HG02943 (cell line): Measurements from ENCODE around the gene ALOX5AP.

Experiments used
- ATAC-seq: cut with Tn5 transposase; IDR thresholded peaks from one replicate; pipeline ENCODE4 v1.9.1; 2021; ENCODE audit warnings: mild to moderate bottlenecking, low read depth, moderate library complexity; ENCODE audit not compliant: unreplicated experiment

The ALOX5AP gene

DNA sequence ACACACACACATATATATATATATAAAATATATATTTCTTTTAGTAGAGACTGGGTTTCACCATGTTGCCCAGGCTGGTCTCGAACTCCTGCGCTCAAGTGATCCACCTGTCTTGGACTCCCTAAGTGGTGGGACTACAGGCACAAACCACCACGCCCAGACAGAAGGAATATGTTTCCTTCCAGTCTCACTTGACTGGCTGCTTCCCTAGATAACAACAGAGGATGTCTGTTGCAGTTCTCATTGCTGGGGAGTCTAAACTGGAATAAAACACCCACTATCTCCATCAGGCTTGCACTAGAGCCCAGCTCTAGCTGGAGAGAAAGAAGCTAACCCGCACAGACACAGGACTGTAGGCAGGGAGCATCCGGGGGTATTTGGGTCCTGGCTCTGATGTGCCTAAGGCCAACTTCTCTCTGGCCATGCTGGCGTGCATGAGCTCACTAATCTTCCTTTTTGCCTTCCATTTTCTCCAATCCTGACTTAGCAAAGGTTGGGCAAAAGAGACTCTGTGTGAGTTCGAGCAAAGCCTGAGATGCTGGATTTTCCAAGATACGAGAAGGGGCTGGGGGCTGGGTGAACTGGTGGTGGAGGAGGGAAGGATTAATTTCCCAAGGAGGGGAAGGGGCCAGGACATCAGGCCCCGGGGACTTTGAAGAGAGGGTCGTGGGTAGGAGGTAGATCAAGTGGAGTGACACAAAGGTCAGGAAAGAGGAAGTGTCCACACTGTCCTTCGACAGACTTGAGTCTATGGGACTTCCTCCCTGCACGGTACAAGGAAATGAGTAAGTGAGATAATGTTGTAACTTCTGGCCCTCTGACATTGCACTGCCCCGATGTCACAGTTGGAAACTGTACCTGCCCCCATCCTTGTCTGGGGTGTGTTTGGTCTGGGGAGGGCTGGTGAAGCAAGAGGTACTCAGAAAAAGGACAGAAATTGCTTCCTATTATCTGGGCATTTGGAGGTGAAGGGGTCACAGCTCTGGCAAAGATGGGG, 22.5 kb upstream of the ALOX5AP start:
- ATAC-seq: no peak

DNA sequence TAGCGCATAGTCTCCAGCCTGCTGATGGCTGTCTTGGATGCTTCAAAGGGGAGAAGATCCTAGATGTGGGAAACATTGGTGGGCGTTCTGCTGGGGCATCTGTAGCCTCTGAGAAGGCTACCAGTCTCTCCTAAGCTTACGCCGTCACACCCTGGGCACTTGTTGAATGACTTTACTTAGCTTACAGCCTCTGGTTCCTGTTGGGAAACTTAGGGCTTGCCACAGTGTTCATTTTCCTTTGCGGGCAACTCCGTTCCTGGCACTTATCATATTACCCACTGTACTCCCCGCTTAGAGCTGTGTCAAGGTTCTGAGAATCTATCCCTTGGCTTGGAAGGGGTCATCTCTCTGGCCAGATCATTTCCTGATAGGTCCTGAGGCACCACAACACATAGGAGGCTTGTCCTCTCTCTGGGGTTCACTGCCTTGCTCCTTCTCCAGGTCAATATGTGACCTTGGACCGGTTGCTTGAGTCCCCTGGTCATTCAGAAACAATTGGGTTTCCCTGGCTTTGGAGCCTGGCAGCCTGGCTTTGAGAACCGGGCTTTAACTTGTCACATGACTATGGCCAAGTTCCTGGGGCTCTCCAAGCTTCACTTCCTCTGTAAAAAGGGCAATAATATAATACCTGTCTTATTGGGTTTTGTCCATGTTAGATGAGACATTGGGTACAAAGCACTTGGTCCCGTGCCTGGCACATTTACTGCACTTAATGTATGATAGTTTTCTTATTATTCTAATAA, 20.5 kb upstream of the ALOX5AP start:
- ATAC-seq: no peak

DNA sequence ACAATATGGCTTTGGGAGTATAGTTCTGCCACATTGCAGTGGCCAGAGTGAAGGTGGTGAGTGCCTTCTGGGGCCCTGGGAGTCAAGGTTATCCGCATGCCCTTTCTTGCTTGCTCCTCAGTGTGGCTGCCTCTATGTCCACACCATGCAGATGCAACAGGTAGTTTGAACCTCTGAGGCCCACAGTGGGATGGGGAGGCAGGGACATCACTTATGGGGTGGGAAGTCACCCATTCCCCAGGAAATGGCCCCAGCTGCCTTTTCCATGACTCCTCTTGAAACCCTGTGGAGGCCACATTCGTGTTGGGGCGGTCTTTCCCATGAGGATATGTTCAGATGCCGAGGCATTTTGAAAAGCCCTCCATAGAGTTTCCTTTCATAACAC, 20.0 kb upstream of the ALOX5AP start:
- ATAC-seq: no peak

DNA sequence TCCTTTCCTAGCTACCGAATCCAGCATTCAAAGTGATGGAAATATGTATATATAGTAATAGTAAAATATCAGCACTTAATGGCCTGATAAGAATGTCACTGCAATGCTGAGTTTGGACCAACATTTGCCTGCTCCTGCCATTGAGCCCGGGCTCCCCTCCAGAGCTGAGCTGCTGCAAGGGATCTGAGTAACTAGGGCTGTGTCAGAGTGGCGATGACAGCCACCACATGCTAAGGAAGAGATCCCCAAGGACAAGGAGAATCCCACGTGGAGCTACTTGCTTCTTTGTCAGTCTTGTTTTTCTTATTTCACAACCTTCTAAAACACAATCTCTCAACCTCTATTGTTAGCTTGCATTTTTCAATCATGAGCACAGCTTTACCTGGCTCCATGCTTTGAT, 19.5 kb upstream of the ALOX5AP start:
- ATAC-seq: no peak

DNA sequence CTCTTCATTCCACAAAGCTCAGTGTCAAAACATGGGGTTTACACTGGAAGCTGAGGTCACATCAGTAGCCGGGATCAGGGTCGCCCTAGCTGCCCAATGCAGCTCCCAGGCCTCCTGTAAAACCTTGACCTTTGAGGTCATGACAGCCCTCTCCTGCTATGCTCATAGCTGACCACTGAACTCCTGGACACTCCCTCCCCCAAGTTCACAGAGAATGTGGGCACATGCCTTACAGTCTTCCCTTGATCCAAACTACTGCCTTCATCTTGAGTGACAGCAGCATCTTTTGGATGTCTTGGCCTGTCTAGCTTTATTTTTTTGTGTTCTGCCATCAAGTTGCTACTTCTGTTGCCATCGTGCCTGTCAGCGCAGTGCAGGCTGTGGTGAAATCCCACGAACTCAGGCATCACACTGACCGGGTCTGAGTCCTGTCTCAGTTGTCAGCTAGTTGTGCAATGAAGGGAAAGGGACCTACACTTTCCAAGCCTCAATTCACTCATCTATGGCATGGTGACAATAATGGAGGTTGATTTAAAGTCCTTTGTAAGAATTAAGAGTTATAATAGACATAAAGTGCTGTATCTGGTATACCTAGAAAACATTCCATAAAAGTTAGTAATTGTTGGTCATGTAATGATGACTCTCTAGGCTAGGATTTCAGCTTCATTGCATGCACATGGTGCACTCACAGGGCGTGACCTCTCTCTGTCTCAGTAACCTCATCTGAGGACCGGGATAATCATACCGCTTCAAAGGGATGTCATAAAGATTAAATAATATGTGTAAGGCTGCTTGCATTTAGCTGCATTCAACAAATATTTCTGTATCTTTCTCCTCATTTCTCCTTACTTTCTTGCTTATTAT, 16.4 kb upstream of the ALOX5AP start:
- no peak for ATAC-seq

DNA sequence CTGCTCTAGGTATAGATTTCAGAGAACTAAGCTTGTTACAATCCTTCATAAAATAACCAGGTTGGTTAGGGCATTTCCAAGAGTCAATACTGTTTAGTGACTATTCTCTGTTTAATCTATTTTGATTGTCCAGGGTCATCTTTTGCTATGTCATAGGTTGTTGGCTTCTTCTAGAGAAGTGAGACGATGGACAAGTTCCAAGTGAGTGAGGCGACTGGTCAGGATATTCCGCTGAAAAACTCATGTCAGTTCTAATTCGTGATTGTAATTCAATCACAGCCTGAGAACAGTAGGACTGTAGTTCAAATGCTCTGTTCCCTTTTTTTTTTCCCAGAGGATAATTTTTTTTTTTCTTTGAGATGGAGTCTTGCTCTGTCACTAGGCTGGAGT, 15.8 kb upstream of the ALOX5AP start:
- no peak for ATAC-seq

DNA sequence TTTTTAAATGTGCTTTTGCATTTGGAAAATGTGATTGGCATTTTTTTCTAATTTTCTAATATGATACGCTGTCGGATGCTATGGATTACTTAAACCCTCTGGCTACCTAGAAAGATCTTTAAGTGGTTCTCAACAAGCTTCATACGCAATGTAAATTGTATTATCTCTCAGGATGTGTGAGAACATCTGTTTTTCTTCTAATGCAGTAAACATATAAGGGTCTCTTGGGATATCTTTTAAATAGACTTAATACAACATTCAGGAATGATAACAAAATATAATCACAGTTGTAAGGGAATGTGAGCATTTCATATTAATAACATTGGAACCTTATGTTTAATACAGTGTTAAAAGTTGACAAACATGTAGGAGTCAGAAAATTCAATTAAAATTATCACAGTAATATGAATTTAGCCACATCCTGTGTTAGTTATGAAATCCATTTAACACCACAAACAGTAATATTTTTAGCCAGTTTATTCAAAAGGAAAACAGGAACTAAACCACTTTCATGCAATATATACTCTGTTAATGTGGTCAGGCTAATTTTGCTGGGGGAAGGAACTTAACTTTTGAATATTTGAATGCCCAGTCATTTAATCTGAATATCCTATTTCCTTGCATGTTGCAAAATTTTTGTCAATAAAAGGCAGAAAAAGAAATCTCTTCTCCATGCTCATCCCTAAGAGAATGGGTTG, 15.0 kb upstream of the ALOX5AP start:
- ATAC-seq: no peak

DNA sequence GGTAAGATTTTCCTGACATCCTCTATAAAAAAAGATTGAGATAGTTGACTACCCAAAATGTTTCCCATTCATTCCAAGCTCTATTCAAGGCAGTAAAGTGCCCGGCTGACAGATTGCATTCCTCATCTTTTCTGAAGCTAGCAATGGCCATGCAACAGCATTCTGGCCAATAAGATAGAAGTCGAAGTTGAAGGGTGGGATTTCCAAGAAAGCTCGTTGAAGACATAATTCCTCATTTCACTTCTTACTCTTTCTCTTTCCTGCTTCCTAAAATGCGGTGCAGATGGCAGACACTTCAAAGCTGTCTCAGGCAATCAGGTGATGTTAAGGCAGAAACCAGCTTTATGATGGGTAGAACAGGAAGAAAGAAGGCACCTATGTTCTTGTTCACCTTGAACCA, 13.4 kb upstream of the ALOX5AP start:
- ATAC-seq: no peak

DNA sequence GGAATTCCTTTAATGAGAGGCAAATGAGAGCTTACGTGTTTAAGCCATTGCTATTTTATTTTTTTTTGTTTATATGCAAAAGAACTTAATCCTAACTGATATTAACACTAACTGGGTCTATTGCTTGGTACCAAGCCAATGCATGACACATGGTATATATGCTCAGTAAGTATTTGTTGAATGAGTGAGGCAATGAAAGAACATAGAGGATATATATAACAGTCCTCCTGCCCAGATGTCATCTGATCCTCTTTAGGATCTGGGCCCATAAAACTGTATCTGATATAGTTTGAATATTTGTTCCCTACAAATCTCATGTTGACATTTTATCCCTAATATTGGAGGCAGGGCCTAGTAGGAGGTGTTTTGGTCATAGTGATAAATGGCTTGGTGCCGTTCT, 13.0 kb upstream of the ALOX5AP start:
- ATAC-seq: no peak

DNA sequence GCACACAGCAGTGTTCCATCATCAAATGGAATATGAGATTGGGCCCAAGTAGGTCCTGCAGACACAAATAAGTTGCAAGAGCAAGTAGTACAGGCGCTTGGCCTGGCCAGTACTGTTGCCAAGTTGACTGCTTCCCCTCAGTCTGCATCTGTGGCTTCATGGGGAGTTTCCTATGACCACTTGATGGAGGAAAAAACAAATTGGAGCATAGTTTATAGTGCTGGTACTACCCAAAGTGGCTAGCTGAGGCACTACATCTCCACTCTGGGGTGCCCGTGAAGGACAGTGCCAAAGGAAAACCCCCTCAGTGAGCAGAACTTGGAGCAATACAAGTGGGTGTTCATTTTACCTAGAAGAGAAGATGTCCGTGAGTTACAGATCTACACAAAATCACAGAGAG, 10.6 kb upstream of the ALOX5AP start:
- ATAC-seq: no peak

DNA sequence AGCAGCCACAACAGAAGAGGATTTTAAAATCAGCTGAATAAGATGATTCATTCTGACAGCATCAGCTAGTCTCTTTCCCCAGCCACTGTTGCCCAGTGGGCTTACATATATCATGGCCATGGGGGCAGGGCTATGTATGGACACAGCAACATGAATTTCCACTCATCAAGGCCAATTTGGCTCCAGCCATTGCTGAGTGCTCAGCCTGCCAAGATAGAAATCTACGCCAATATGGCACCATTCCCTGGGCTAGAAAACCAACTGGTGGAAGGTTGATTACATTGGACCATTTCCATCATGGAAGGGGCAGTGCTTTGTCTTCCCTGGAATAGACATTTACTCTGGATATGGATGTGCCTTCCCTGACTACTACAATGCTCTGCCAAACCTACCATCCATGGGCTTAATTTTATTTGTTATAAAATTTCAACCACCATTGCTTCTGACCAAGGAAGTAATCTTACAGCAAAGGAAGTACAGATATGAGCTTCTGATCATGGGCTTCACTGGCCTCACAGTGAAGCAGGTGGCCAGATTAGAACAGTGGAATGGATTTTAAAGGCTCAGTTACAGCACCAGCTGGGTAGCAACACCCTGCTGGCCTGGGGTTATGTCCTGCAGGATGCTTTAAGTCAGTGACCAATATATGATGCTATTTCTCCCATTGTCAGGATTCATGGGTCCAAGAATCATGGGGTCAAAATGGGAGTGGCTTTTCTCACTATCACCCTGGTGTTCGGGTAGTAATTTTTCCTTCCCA, 9.8 kb upstream of the ALOX5AP start:
- no peak for ATAC-seq

DNA sequence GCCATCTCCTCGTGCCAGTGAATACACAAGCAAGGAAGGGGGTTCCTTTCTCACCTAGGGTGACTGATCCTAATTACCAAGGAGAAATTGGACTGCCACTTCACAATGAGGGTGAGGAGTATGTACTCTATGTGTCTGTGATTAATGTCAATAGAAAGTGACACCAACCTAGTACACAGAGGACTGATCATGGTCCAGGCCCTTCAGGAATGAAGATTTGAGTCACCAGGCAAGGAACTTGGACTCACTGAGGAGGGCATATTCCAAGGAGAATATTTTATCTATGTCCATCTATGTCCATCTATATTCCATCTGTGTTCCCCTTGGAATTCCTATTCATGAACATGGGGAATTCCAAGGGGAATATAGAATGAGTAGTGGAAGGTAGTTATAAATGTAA, 9.2 kb upstream of the ALOX5AP start:
- no peak for ATAC-seq

DNA sequence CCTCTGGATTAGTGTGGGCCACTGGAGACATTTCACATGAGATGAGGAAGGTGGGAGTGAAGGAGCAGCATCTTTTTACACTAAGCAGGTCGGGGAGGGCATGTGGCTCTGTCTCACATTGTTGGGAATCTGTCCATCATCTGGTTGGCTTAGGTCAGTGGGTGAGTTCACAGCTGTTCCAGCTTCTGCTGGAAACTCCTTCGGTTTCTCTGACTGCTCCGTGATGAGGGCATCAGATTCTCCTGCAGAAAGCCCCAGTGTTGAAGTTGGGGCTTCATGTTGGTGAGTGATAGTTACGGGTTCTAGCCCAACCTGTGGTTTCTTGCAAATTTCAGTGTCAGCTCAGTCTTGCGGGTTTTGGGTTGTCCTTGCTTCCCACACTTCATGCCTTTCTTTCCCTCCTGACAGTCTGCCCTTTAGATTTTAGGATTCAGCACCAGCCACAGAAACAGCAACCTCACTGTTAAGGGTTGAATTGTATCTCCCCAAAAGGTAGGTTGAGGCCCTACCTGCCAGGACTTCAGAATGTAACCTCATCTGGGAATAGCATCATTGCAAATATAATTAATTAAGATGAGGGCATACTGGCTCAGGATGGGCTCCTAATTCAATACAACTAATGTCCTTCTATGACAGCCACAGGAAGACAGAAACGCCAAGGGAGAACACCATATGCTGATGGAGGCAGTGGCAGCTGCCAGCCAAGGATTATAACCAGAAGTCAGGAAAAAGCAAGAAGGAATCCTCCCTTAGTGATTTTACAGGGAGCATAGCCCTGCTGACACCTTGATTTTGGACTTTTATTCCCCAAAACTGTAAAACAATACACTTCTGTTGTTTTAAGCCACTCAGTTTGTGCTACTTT, 7.6 kb upstream of the ALOX5AP start:
- ATAC-seq: no peak

DNA sequence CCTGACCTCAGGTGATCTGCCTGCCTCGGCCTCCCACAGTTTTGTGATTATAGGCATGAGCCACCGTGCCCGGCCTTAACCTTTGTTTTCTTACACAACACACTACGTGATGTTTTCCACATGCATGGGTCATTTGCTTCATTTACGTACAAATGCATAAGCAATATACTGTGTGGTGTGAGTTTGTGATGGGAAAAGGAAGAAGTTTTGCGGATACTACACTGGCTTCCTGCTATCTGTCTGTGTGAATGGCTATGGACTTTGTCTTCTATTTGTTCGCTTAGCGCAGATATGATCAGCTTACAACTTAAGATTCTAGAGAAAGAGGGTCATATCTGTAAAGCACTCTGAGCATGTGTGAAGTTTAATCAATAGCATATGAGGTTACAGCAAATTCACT, 5.5 kb upstream of the ALOX5AP start:
- ATAC-seq: no peak

DNA sequence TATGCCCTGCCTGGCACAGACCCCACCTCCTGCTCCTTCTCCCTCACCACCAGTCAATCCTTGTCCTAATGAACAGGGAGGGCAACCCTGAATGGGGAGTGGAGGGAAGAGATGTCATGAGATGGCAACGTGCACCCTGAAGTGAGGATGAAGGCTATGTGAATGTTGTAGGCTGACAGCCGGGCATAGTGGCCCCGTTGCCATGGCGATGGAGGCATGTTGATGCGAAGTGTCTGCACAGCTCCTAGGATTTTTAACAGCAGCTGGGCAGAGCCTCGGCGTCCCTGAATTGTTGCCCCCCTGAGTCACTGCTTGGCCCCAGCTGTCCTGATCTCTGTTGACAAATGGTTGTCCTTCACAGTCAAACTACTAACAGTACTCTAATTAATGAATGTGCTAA, 4.8 kb upstream of the ALOX5AP start:
- no peak for ATAC-seq

DNA sequence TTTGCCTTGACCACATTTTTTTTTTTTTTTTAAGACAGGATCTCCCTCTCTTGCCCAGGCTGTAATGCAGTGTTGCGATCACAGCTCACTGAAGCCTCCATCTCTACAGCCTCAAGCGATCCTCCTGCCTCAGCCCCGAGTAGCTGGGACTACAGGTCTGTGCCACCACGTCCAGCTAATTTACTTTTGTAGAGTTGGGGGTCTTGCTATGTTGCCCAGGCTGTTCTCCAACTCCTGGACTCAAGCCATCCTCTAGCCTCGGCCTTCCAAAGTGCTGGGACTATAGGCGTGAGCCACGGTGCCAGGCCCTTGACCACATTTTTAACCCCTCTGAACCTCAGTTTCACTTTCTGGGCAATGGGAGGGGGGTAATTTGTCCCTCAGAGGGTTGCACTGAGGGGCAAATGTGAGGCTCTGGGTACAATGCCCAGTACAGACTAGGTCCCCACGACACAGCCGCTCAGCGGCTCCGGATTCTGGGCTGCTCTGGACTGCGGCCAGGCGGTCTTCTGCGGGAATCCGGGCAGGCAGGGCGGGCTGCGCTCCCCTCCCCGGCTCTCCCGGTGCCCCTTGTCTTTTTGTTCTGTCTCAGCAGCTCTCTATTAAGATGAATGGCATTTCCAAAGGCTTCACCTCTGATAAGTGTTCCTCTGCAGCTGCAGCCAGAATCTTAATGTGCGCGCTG, 3.8 kb upstream of the ALOX5AP start:
- ATAC-seq: no peak

DNA sequence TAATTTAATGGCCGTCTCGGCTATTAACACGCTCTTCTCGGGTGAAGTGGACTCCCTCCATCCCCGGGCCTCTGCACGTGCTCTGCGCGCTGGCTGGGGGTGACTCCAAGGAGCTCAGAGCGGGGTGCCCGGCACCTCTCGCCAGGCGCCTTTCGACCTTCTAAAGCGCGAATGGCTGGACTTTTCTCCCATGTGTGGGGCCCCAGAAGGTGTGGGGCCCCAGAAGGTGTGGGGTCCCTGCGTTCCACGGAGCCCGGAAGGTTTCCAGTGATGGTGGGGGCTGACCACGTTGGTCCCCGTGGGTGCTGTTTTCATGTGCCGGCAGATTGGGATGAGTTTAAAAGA, 3.3 kb upstream of the ALOX5AP start:
- ATAC-seq: no peak

DNA sequence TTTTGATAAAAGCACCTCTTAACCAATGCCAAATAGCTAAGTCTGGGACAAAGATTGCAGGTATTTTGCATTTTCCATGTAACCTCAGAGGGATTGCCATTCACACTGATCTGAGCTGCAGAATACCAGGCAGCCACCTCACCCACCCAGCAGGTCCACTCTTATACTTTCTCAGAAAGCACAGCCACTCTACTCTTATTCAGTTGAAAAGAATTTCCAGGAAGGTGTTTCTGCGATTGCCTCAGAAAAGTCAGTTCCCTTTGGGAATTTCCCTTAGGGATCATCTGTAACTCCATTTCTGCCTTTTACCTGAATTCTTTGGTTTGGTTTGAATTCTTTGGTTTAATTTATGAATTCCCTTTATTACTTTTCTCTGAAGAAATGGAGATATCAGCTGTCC, 904 bp upstream of the ALOX5AP start:
- ATAC-seq: no peak
